GM23338 (cell line): Measurements from ENCODE around the gene HDDC3. TPM values are rescaled to one million over a fixed set of nuclear protein-coding genes. Genes with fewer than 3 reads are reported as not detected.

ENCODE experiments used
- ATAC-seq: fragments of 200-7000 bp; cut with Tn5 transposase; 3 replicates; pipeline ENCODE4 v1.9.1; 2020
- DNase-seq: peaks from one replicate; pipeline ENCODE4 v3.0.0-alpha.2; 2015; ENCODE audit warnings: low spot score
- H2AFZ ChIP-seq: fragments of 200-600 bp; sonication (generic); 2 replicates; pipeline ENCODE4 v1.8.0; 2016; ENCODE audit warnings: antibody characterized with exemption, mild to moderate bottlenecking, moderate library complexity
- H3F3A ChIP-seq: fragments of 200-600 bp; sonication (generic); replicated peaks from 2 replicates; pipeline ENCODE4 v1.8.0; 2017; ENCODE audit warnings: antibody characterized with exemption, mixed run types, low read depth
- H3K27ac ChIP-seq: fragments of 200-600 bp; sonication (generic); 2 replicates; pipeline ENCODE4 v1.6.1; 2016; ENCODE audit warnings: low read depth
- H3K27me3 ChIP-seq: fragments of 200-600 bp; sonication (generic); 2 replicates; pipeline ENCODE4 v1.8.0; 2016; ENCODE audit warnings: mild to moderate bottlenecking, mixed run types, moderate library complexity; ENCODE audit not compliant: insufficient read depth
- H3K36me3 ChIP-seq: fragments of 200-600 bp; sonication (generic); 2 replicates; pipeline ENCODE4 v1.8.0; 2016; ENCODE audit warnings: mild to moderate bottlenecking; ENCODE audit not compliant: insufficient read depth
- H3K4me1 ChIP-seq: fragments of 200-600 bp; sonication (generic); 2 replicates; pipeline ENCODE4 v1.8.0; 2016; ENCODE audit warnings: mild to moderate bottlenecking, moderate library complexity; ENCODE audit not compliant: insufficient read depth
- H3K4me2 ChIP-seq: fragments of 200-600 bp; sonication (generic); 2 replicates; pipeline ENCODE4 v1.7.1; 2017; ENCODE audit warnings: mixed run types
- H3K4me3 ChIP-seq: fragments of 200-600 bp; sonication (generic); 2 replicates; pipeline ENCODE4 v1.6.1; 2016; ENCODE audit warnings: mixed run types
- H3K79me2 ChIP-seq: fragments of 200-600 bp; sonication (generic); replicated peaks from 2 replicates; pipeline ENCODE4 v1.8.0; 2017; ENCODE audit warnings: mild to moderate bottlenecking; ENCODE audit not compliant: insufficient read depth
- H3K9me2 ChIP-seq: fragments of 200-600 bp; sonication (generic); 2 replicates; pipeline ENCODE4 v1.8.0; 2017; ENCODE audit not compliant: insufficient read depth
- H4K20me1 ChIP-seq: fragments of 200-600 bp; sonication (generic); replicated peaks from 2 replicates; pipeline ENCODE4 v1.8.0; 2017; ENCODE audit warnings: mild to moderate bottlenecking; ENCODE audit not compliant: insufficient read depth
- H3K27ac Mint-ChIP-seq: 2 replicates; pipeline ENCODE4 v1.8.0; 2020; ENCODE audit warnings: inconsistent platforms, mild to moderate bottlenecking, moderate library complexity, mixed read lengths
- H3K27me3 Mint-ChIP-seq: 3 replicates; pipeline ENCODE4 v1.8.0; 2022; ENCODE audit warnings: low read depth, mild to moderate bottlenecking, moderate library complexity, mixed read lengths, inconsistent platforms; ENCODE audit not compliant: insufficient read depth, poor library complexity
- H3K36me3 Mint-ChIP-seq: 3 replicates; pipeline ENCODE4 v1.8.0; 2021; ENCODE audit warnings: low read depth, mild to moderate bottlenecking, inconsistent platforms, moderate library complexity, mixed read lengths
- H3K4me1 Mint-ChIP-seq: 3 replicates; pipeline ENCODE4 v1.8.0; 2020; ENCODE audit warnings: mild to moderate bottlenecking, inconsistent platforms, mixed read lengths
- H3K4me3 Mint-ChIP-seq: 3 replicates; pipeline ENCODE4 v1.8.0; 2021; ENCODE audit warnings: moderate library complexity, mild to moderate bottlenecking, inconsistent platforms, mixed read lengths
- H3K9me3 Mint-ChIP-seq: 3 replicates; pipeline ENCODE4 v1.8.0; 2020; ENCODE audit warnings: moderate library complexity, mild to moderate bottlenecking, inconsistent platforms, mixed read lengths
- CREB1 ChIP-seq: fragments of 250-450 bp; sonication (Bioruptor Pico); IDR thresholded peaks from 2 replicates; pipeline ENCODE4 v1.5.0; 2020; ENCODE audit warnings: low read depth, mild to moderate bottlenecking, moderate library complexity
- EZH2 ChIP-seq: fragments of 200-600 bp; sonication (generic); IDR thresholded peaks from one replicate; pipeline ENCODE4 v1.8.0; 2017; ENCODE audit warnings: antibody characterized with exemption, mild to moderate bottlenecking, low read depth; ENCODE audit not compliant: unreplicated experiment
- EZH2phosphoT487 ChIP-seq: fragments of 200-600 bp; sonication (generic); IDR thresholded peaks from one replicate; pipeline ENCODE4 v1.8.1; 2018; ENCODE audit warnings: antibody characterized with exemption; ENCODE audit not compliant: unreplicated experiment
- JUNB ChIP-seq: IDR thresholded peaks from one replicate; pipeline ENCODE4 v1.6.1; 2016; ENCODE audit warnings: antibody characterized with exemption; ENCODE audit not compliant: unreplicated experiment
- NANOG ChIP-seq: IDR thresholded peaks from 2 replicates; pipeline ENCODE4 v1.6.1; 2016; ENCODE audit warnings: antibody characterized with exemption, borderline replicate concordance
- POLR2AphosphoS5 ChIP-seq: IDR thresholded peaks from 2 replicates; pipeline ENCODE4 v1.6.1; 2016; ENCODE audit warnings: antibody characterized with exemption, low read depth
- REST ChIP-seq: IDR thresholded peaks from one replicate; pipeline ENCODE4 v1.6.1; 2018; ENCODE audit warnings: antibody characterized with exemption; ENCODE audit not compliant: unreplicated experiment
- STAT1 ChIP-seq: IDR thresholded peaks from one replicate; pipeline ENCODE4 v1.6.1; 2016; ENCODE audit warnings: antibody characterized with exemption; ENCODE audit not compliant: unreplicated experiment
- ZNF114 ChIP-seq: fragments of 250-450 bp; sonication (Bioruptor Pico); IDR thresholded peaks from 2 replicates; pipeline ENCODE4 v1.5.0; 2020; ENCODE audit warnings: mild to moderate bottlenecking, moderate library complexity
- ZNF331 ChIP-seq: fragments of 250-450 bp; sonication (Bioruptor Pico); IDR thresholded peaks from 2 replicates; pipeline ENCODE4 v1.5.0; 2020; ENCODE audit warnings: low read depth, mild to moderate bottlenecking, moderate library complexity
- ZNF462 ChIP-seq: fragments of 250-450 bp; sonication (Bioruptor Pico); IDR thresholded peaks from 2 replicates; pipeline ENCODE4 v1.5.0; 2020; ENCODE audit warnings: mild to moderate bottlenecking, moderate library complexity
- polyA plus RNA-seq: library from polyadenylated mRNA; unstranded; fragments of >200 nt; fragmentation: Nextera tagmentation; extraction: Ambion mirVana; gene quantifications from 2 replicates; pipeline ENCODE4 v1.2.1, GENCODE V29; 2016
- total RNA-seq: library from RNA; depleted of rRNA; stranded (reverse); fragments of >200 nt; shearing (Covaris generic); gene quantifications from 2 replicates; pipeline ENCODE4 v1.2.3, GENCODE V29; 2014
- TF ChIP-seq, protein P1 (sequence below), 2 experiments: fragments of 200-600 bp in 1 of 2; sonication (generic) in 1 of 2; conservative IDR thresholded peaks; 2 replicates each; pipeline versions ENCODE4 v1.5.1 to v1.6.1; 2016 to 2017; ENCODE audit warnings: antibody characterized with exemption in 2 of 2, low read depth in 2 of 2, mild to moderate bottlenecking in 2 of 2, moderate library complexity in 1 of 2
- TF ChIP-seq, protein P2 (sequence below): IDR thresholded peaks from 2 replicates; pipeline ENCODE4 v1.6.1; 2016; ENCODE audit warnings: antibody characterized with exemption

HDDC3 gene
- total and polyA plus RNA-seq, 2 experiments from 2014 or later: 17.4 to 19.0 TPM

- H3K27ac ChIP-seq: no peak overlapping the region
- no peaks in the 10 kb centered on the region for H3K9me3 Mint-ChIP-seq
- no peaks in the 10 kb centered on the region for H3K9me2 ChIP-seq
- no peaks in the 10 kb centered on the region for H3F3A ChIP-seq
- H3K36me3 Mint-ChIP-seq: peaks cover 7% of the 10 kb centered on the region; the same call in 2 of the 3 replicates
- no peak overlapping the region for H3K4me3 Mint-ChIP-seq
- H4K20me1 ChIP-seq: no peaks in the 10 kb centered on the region
- no peaks in the 10 kb centered on the region for H3K79me2 ChIP-seq
- H3K4me1 ChIP-seq: no peaks in the 10 kb centered on the region
- H3K27me3 ChIP-seq: no peaks in the 10 kb centered on the region
- H3K27ac Mint-ChIP-seq: no peak overlapping the region
- H3K36me3 ChIP-seq: no peaks in the 10 kb centered on the region
- TF ChIP-seq ZNF331 (CRISPR knock-in tag) (no peak), ZNF114 (CRISPR knock-in tag) (no peak), STAT1 (no peak), REST (no peak), EZH2phosphoT487 (no peak), POLR2AphosphoS5 (no peak), JUNB (no peak), CREB1 (no peak), ZNF462 (no peak), EZH2 (no peak), NANOG (no peak)
- TF ChIP-seq, protein P1, sequence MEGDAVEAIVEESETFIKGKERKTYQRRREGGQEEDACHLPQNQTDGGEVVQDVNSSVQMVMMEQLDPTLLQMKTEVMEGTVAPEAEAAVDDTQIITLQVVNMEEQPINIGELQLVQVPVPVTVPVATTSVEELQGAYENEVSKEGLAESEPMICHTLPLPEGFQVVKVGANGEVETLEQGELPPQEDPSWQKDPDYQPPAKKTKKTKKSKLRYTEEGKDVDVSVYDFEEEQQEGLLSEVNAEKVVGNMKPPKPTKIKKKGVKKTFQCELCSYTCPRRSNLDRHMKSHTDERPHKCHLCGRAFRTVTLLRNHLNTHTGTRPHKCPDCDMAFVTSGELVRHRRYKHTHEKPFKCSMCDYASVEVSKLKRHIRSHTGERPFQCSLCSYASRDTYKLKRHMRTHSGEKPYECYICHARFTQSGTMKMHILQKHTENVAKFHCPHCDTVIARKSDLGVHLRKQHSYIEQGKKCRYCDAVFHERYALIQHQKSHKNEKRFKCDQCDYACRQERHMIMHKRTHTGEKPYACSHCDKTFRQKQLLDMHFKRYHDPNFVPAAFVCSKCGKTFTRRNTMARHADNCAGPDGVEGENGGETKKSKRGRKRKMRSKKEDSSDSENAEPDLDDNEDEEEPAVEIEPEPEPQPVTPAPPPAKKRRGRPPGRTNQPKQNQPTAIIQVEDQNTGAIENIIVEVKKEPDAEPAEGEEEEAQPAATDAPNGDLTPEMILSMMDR (conservative IDR thresholded peaks at IDR 0.05; ENCODE audit: low read depth in 2 of 2): no peak
- TF ChIP-seq, protein P2, sequence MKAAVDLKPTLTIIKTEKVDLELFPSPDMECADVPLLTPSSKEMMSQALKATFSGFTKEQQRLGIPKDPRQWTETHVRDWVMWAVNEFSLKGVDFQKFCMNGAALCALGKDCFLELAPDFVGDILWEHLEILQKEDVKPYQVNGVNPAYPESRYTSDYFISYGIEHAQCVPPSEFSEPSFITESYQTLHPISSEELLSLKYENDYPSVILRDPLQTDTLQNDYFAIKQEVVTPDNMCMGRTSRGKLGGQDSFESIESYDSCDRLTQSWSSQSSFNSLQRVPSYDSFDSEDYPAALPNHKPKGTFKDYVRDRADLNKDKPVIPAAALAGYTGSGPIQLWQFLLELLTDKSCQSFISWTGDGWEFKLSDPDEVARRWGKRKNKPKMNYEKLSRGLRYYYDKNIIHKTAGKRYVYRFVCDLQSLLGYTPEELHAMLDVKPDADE: no peak
- H2AFZ ChIP-seq: no peak overlapping the region
- H3K4me3 ChIP-seq: no peak overlapping the region
- DNase-seq: no peak
- H3K4me1 Mint-ChIP-seq: peaks cover 4% of the 10 kb centered on the region; the same call in 2 of the 3 replicates
- no peak overlapping the region for H3K4me2 ChIP-seq
- ATAC-seq: no peak
- H3K27me3 Mint-ChIP-seq: peaks cover 3% of the 10 kb centered on the region
Measured at GRCh38 chr15:90911302-90911623, 21.1 kb downstream of the HDDC3 start.
